NB4 (cell line): ENCODE data around the gene TUBGCP2.

Experiments
- MAX ChIP-seq: IDR thresholded peaks from 2 replicates; pipeline ENCODE4 v1.6.1; 2011; ENCODE audit warnings: low read depth, low read length
- MYC ChIP-seq: IDR thresholded peaks from 2 replicates; pipeline ENCODE4 v1.6.1; 2011; ENCODE audit warnings: low read depth, low read length
- POLR2A ChIP-seq: IDR thresholded peaks from 2 replicates; pipeline ENCODE4 v1.6.1; 2011; ENCODE audit warnings: mild to moderate bottlenecking; ENCODE audit not compliant: insufficient read length; ENCODE audit errors: extremely low read depth
- TF ChIP-seq, protein P1 (sequence below): IDR thresholded peaks from one replicate; pipeline ENCODE4 v1.5.1; 2012; ENCODE audit warnings: low read depth, low read length

DNA sequence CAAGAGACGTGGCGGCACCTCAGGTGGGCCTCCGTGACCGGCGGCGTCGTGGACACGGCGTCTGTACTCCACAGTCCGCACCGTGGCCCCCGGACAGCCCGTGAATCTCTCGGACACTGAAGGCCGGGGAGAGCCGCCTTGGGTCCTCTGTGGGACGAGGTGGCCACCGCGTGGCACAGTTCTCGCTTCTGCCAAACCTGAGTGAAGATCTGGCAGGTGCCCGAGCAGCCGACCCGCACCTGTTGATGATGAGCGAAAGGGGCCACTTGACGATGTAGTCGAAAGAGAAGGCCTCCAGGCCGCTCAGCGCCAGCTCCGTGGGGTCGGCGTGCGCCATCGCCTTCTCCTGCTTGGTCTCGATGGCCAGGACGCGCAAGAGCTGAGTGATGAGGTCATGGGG is 23.5 kb downstream of the TUBGCP2 start:
- TF ChIP-seq, protein P1, sequence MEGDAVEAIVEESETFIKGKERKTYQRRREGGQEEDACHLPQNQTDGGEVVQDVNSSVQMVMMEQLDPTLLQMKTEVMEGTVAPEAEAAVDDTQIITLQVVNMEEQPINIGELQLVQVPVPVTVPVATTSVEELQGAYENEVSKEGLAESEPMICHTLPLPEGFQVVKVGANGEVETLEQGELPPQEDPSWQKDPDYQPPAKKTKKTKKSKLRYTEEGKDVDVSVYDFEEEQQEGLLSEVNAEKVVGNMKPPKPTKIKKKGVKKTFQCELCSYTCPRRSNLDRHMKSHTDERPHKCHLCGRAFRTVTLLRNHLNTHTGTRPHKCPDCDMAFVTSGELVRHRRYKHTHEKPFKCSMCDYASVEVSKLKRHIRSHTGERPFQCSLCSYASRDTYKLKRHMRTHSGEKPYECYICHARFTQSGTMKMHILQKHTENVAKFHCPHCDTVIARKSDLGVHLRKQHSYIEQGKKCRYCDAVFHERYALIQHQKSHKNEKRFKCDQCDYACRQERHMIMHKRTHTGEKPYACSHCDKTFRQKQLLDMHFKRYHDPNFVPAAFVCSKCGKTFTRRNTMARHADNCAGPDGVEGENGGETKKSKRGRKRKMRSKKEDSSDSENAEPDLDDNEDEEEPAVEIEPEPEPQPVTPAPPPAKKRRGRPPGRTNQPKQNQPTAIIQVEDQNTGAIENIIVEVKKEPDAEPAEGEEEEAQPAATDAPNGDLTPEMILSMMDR, result no peak
- TF ChIP-seq POLR2A (no peak), MYC (no peak), MAX (no peak)
